MM.1S (cell line): Measurements from ENCODE around the gene CHERP.
"Not testable (repeated sequence)": the region's sequence is repeated elsewhere in the genome, so short reads cannot be mapped to it uniquely, and the experiment has no call there.

ENCODE experiments used
- DNase-seq: peaks from one replicate; pipeline ENCODE4 v3.0.0-alpha.2; 2015
- H2AFZ ChIP-seq: fragments of 300-600 bp; sonication (generic); 2 replicates; pipeline ENCODE4 v1.6.0; 2016; ENCODE audit warnings: antibody characterized with exemption, low read length
- H3F3A ChIP-seq: fragments of 300-600 bp; sonication (generic); 2 replicates; pipeline ENCODE4 v1.6.1; 2016; ENCODE audit warnings: mild to moderate bottlenecking, antibody characterized with exemption, low read length, moderate library complexity, mixed read lengths; ENCODE audit not compliant: insufficient read depth
- H3K27ac ChIP-seq: fragments of 300-600 bp; sonication (generic); 2 replicates; pipeline ENCODE4 v1.5.1; 2016; ENCODE audit warnings: mild to moderate bottlenecking, low read length
- H3K27me3 ChIP-seq: fragments of 300-600 bp; sonication (generic); replicated peaks from 2 replicates; pipeline ENCODE4 v1.6.0; 2016; ENCODE audit warnings: low read length; ENCODE audit not compliant: insufficient read depth
- H3K36me3 ChIP-seq: fragments of 300-600 bp; sonication (generic); replicated peaks from 2 replicates; pipeline ENCODE4 v1.6.1; 2016; ENCODE audit warnings: mild to moderate bottlenecking, low read length, mixed read lengths; ENCODE audit not compliant: insufficient read depth
- H3K4me1 ChIP-seq: fragments of 300-600 bp; sonication (generic); 2 replicates; pipeline ENCODE4 v1.6.1; 2016; ENCODE audit warnings: low read length, mixed read lengths
- H3K4me2 ChIP-seq: fragments of 300-600 bp; sonication (generic); 2 replicates; pipeline ENCODE4 v1.6.0; 2016; ENCODE audit warnings: low read depth, low read length
- H3K4me3 ChIP-seq: fragments of 300-600 bp; sonication (generic); 2 replicates; pipeline ENCODE4 v1.5.1; 2016; ENCODE audit warnings: low read length, mixed read lengths
- H3K79me2 ChIP-seq: fragments of 300-600 bp; sonication (generic); 2 replicates; pipeline ENCODE4 v1.6.1; 2016; ENCODE audit warnings: mixed run types, low read length, mixed read lengths
- H3K9ac ChIP-seq: fragments of 300-600 bp; sonication (generic); 2 replicates; pipeline ENCODE4 v1.6.1; 2016; ENCODE audit warnings: low read length, mixed read lengths
- H3K9me2 ChIP-seq: fragments of 300-600 bp; sonication (generic); replicated peaks from 2 replicates; pipeline ENCODE4 v1.6.1; 2016; ENCODE audit warnings: mild to moderate bottlenecking, low read length, mixed read lengths; ENCODE audit not compliant: insufficient read depth
- H3K9me3 ChIP-seq: fragments of 300-600 bp; sonication (generic); replicated peaks from 2 replicates; pipeline ENCODE4 v1.6.1; 2016; ENCODE audit warnings: mild to moderate bottlenecking, low read length, mixed read lengths; ENCODE audit not compliant: insufficient read depth
- H4K20me1 ChIP-seq: fragments of 300-600 bp; sonication (generic); 2 replicates; pipeline ENCODE4 v1.6.1; 2016; ENCODE audit warnings: mild to moderate bottlenecking, low read length, moderate library complexity, mixed read lengths; ENCODE audit not compliant: insufficient read depth
- CTCF ChIP-seq: fragments of 300-600 bp; sonication (generic); IDR thresholded peaks from 2 replicates; pipeline ENCODE4 v1.5.1; 2016; ENCODE audit warnings: antibody characterized with exemption, low read length, mixed read lengths
- EZH2 ChIP-seq: fragments of 300-600 bp; sonication (generic); optimal IDR thresholded peaks from 2 replicates; pipeline ENCODE3; 2017; ENCODE audit warnings: low read depth, mild to moderate bottlenecking, antibody characterized with exemption, low read length, mixed read lengths
- EZH2phosphoT487 ChIP-seq: fragments of 300-600 bp; sonication (generic); IDR thresholded peaks from 2 replicates; pipeline ENCODE4 v1.6.1; 2018; ENCODE audit warnings: antibody characterized with exemption, low read length

CHERP gene

DNA sequence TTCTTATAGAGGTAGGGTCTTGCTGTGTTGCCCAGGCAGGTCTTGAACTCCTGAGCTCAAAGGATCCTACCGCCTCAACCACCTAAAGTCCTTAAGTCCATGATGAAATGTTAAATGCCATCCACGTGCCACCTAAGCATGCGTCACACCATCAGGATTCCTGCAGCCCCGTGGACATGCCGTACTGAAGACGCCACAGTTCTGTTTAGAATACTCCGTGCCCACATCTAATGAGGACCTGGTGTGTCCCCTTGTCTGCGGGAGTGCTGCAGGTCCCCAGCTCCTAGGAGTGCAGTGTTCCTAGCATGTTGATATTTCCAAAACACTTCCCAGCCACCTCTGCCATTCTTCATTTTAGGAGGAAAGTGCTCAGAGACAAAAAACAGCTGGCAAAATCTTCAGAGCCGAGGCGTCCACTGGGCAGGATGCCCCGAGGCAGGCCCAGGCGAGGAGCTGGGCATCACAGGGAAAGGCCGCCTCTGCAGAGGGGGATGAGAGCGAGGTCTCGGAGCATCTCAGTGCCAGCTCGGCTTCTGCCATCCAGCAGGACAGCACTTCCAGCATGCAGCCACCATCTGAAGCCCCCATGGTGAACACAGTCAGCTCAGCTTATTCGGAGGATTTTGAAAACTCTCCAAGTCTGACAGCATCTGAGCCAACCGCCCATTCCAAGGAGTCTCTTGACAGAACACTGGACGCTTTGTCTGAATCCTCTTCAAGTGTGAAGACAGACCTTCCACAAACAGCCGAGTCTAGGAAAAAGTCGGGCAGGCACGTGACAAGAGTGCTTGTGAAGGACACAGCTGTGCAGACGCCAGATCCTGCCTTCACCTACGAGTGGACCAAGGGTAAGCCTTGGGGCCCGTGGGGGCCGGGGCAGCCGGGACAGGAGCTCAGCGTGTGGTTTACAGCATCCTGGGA, 32.8 kb downstream of the CHERP start:
- no peak overlapping the region for H3K9ac ChIP-seq
- H3K9me3 ChIP-seq: no peaks in the 10 kb centered on the region
- no peak for TF ChIP-seq EZH2phosphoT487
- no peak for TF ChIP-seq CTCF
- TF ChIP-seq EZH2: no peak
- H3K27ac ChIP-seq: no peak overlapping the region
- H3K4me2 ChIP-seq: no peak overlapping the region
- H3F3A ChIP-seq: no peaks in the 10 kb centered on the region
- H3K27me3 ChIP-seq: no peaks in the 10 kb centered on the region
- H4K20me1 ChIP-seq: no peaks in the 10 kb centered on the region
- H3K4me3 ChIP-seq: no peak overlapping the region
- H3K4me1 ChIP-seq: no peaks in the 10 kb centered on the region
- no peaks in the 10 kb centered on the region for H3K9me2 ChIP-seq
- H3K36me3 ChIP-seq: no peaks in the 10 kb centered on the region
- H3K79me2 ChIP-seq: no peaks in the 10 kb centered on the region
- H2AFZ ChIP-seq: no peak overlapping the region
- DNase-seq: no peak

GRCh38 chr19:16508546-16508945, 33.7 kb downstream of the CHERP start:
- no peak overlapping the region for H2AFZ ChIP-seq
- H3K4me3 ChIP-seq: no peak overlapping the region
- no peak overlapping the region for H3K27ac ChIP-seq
- H3K36me3 ChIP-seq: no peaks in the 10 kb centered on the region
- H3K9me2 ChIP-seq: no peaks in the 10 kb centered on the region
- no peak overlapping the region for H3K9ac ChIP-seq
- H3F3A ChIP-seq: no peaks in the 10 kb centered on the region
- H3K9me3 ChIP-seq: no peaks in the 10 kb centered on the region
- H3K79me2 ChIP-seq: no peaks in the 10 kb centered on the region
- H3K4me1 ChIP-seq: no peaks in the 10 kb centered on the region
- TF ChIP-seq CTCF: no peak
- TF ChIP-seq EZH2phosphoT487: no peak
- no peak for TF ChIP-seq EZH2
- no peak for DNase-seq
- H3K4me2 ChIP-seq: no peak overlapping the region
- no peaks in the 10 kb centered on the region for H4K20me1 ChIP-seq
- no peaks in the 10 kb centered on the region for H3K27me3 ChIP-seq

DNA sequence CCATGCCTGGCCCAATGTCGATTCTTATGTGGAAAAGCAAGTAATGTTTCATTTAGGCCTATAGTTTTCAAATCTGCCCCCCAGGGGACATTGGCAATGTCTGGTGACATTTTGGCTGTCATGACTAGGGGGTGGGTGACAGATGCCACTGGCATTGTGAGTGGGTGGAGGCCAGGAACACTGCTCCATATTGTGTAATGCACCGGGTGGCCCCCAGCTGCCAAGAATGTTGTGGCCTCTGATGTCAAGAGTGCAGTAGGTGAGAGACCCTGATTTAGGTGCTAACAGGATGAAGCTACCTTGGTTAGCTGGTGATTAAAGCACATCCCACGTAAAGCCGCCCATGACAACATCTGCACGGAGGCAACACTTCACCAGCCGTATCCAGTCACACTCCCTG, 35.3 kb downstream of the CHERP start:
- H3K79me2 ChIP-seq: no peaks in the 10 kb centered on the region
- H3K9ac ChIP-seq: no peak overlapping the region
- no peak for DNase-seq
- no peaks in the 10 kb centered on the region for H3K9me2 ChIP-seq
- H4K20me1 ChIP-seq: no peaks in the 10 kb centered on the region
- no peaks in the 10 kb centered on the region for H3K9me3 ChIP-seq
- H3F3A ChIP-seq: no peaks in the 10 kb centered on the region
- H3K36me3 ChIP-seq: no peaks in the 10 kb centered on the region
- H2AFZ ChIP-seq: no peak overlapping the region
- H3K27me3 ChIP-seq: no peaks in the 10 kb centered on the region
- H3K4me3 ChIP-seq: no peak overlapping the region
- TF ChIP-seq EZH2 (no peak), CTCF (no peak), EZH2phosphoT487 (no peak)
- no peak overlapping the region for H3K4me2 ChIP-seq
- no peak overlapping the region for H3K27ac ChIP-seq
- no peaks in the 10 kb centered on the region for H3K4me1 ChIP-seq

- H3F3A ChIP-seq, H3K36me3 ChIP-seq, H3K4me1 ChIP-seq: not testable (repeated sequence)
Measured at GRCh38 chr19:16506161-16506560, 36.1 kb downstream of the CHERP start.

More at GRCh38 chr19:16506161-16506560, 36.1 kb downstream of the CHERP start:
- not testable (repeated sequence) for H3K4me2 ChIP-seq, H3K79me2 ChIP-seq, H4K20me1 ChIP-seq, H3K4me3 ChIP-seq, H3K27me3 ChIP-seq, H3K9ac ChIP-seq, DNase-seq, H3K9me3 ChIP-seq, H3K9me2 ChIP-seq, H2AFZ ChIP-seq, H3K27ac ChIP-seq
